ENCODE results near the gene EFCAB11.

The EFCAB11 gene

GRCh38 chr14:89957376-89957775, 2.8 kb upstream of the EFCAB11 start:
- DNase-seq (ENCODE audit: low read depth, low spot score): no peak

DNA sequence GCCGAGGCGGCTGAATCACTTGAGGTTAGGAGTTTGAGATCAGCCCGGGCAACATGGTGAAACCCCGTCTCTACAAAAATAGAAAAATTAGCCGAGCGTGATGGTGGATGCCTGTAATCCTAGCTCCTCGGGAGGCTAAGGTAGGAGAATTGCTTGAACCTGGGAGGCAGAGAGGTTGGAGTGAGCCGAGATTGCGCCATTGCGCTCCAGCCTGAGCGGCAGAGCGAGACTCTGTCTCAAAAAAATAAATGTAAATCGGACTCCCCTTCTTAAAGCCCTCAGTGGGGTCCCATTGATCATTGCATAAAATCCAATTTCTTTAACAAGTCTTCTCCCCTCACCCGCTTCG, 2.1 kb upstream of the EFCAB11 start:
- no peak for DNase-seq (ENCODE audit: low read depth, low spot score)

DNA sequence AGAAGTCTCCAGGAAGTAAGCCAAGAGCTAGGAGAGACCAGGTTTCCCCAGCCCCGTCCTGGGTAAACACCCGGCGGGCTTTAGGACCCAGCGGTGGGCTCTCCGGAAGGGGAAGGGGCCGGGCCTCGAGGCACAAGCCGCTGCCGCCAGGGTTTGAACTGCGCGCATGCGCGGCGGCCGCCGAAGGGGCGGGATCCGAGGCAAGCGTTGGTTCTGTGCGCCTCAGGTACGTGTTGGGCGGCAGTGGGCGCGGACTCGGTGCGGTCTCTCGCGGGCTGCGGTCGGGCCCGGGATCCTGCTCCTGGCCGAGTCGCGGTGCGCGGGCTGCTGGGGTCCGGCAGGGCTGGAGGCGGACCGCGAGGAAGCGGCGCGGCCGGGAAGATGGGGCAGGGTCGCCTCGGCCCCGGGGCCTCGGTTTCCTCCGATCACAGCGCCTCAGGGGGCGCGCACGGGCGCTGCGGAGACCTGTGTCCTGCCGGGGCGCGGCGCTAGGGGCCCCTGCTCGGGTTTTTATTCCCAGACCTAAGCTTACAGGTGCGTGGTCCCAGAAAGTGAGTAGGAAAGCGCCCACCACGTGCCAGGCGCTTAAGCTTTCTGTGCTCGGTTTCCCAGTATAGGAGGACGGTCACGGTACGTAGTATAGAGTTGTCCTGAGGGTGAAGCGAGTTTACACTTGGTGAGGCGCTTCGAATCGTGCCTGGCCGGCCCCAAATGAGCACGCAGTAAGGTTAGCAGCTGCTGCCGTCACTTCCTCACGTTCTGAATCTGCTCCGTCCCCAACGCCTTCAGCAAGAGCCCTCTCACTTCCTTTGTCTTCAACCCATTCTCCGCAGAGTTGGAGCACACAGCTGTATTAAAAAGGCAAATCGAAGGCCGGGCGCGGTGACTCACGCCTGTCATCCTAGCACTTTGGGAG, 1.5 kb upstream of the EFCAB11 start, which contains the start of gene TDP1:
Gene TDP1, plus strand, starts transcription at position 183 of the 916 bp plus-strand sequence. CDS start 7,188 bp downstream, outside the sequence.
- DNase-seq (ENCODE audit: low read depth, low spot score): peak; percentile 84

DNA sequence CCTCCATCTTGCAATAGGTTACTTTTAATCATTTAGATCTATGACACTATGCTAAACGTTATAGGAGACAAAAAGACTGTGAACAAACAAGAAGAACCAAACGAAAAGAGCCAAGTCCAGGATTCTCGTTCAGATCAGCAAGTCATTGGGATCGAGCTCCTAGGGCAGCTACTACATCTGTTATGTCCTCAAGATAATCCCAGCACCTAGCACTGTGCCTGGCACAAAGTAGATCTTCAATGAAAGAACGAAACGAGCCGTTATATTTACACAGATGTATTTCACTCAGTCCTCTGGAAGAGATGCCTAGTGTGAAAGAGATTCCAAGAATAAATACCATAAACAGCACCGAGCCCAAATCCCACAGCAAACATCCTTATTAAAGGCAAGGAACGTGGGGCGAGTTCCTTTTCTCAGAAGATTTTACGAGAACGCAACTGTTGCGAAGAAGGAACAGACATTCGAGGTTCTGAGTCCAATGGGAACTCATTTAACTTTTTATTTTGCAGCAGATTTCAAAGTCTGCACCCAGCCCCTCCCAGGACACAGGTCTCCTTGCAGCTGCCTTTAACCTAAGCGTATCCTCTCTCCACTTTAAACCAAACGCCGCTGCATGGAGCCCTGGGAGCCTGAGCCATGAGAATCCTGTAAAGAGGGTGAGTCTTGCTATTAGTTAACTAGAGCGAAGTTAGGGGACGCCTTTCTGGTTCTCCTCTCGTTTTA, 653 bp upstream of the EFCAB11 start:
- DNase-seq (ENCODE audit: low read depth, low spot score): no peak

DNA sequence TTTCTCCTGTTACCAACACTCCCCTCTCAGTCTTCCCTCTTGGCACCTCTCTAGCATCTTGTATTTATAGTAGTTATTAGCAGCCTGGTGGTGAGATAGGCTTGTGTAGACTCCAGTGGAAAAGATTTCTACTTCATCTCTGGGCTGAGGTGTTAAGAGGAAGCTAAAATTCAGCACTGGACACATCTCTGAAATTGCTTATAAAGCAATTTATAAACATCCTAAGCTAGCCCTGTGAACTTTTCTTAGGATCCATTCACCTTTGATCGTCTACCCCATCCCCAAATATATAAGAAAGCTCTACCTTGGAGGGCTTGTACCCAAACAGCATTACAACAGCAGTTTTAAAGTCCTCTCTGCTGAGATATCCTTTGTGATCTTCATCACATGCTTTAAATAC, 928 bp downstream of the EFCAB11 start:
- no peak for DNase-seq (ENCODE audit: low read depth, low spot score)

- DNase-seq (ENCODE audit: low read depth, low spot score): no peak
Observed at GRCh38 chr14:89952576-89952975, 2.0 kb downstream of the EFCAB11 start.

- no peak for DNase-seq (ENCODE audit: low read depth, low spot score)
Observed at GRCh38 chr14:89947344-89947743, 7.2 kb downstream of the EFCAB11 start.

DNA sequence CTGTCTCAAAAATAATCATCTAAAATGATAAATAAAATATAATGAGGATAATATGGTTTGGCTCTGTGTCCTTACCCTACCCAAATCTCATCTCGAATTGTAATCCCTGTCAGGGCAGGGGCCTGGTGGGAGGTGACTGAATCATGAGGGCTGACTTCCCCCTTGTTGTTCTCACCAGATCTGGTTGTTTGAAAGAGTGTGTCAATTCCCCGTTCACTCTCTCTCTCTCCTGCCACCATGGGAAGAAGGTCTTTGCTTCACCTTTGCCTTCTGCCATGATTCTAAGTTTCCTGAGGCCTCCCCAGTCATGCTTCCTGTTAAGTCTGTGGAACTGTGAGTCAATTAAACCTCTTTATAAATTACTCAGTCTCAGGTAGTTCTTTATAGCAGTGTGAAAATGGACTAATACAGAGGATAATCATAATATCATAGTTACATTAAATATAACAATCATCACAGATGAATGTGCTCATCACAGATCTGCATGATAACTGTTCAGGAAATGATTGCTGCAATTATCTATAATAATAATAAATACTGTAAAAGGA, 12.6 kb downstream of the EFCAB11 start:
- DNase-seq (ENCODE audit: low read depth, low spot score): no peak

DNA sequence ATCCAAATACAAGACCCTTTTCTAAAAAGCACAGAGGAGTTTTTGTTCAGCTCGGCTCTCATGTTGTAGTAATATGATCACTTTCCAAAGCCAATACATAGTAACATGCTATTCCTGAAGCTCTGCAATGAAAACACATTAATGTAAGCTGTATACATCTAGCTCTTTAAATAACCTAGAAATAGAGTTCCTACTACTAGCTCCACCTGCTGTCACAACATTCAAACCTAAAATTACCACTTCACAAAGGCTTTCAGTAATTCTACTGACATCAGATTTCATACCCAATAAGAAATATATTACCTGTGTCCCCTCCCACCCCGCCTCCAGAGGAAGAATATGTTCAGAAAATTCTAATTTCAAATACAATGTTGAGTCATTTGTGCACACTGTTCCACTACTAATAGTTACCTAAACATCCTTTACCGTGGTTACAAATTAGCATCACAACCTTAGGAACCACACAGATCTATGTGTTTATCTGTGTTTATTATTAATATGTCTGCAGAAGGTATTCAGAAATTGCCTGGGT, 17.8 kb downstream of the EFCAB11 start:
- no peak for DNase-seq (ENCODE audit: low read depth, low spot score)

DNA sequence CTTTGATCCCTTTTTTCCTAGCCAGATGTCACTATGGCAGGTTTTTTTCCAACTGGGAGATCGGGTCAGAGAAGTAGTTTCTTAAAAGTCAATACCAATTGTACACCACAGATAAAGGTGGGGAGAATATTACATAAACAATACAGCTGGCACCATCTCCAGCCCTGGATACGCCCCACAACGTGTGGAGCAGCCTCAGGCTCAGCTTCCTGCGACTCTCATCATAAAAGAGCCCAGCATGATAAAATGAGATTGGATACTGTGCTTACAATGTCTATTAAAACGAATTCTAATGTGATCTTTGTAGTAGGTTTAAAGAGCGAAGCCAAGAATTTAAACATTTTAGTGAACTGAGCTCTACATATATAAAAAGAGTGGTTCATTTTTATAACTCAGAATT, 21.5 kb downstream of the EFCAB11 start:
- DNase-seq (ENCODE audit: low read depth, low spot score): no peak

GRCh38 chr14:89927186-89927865, 27.2 kb downstream of the EFCAB11 start:
- DNase-seq (ENCODE audit: low read depth, low spot score): no peak

DNA sequence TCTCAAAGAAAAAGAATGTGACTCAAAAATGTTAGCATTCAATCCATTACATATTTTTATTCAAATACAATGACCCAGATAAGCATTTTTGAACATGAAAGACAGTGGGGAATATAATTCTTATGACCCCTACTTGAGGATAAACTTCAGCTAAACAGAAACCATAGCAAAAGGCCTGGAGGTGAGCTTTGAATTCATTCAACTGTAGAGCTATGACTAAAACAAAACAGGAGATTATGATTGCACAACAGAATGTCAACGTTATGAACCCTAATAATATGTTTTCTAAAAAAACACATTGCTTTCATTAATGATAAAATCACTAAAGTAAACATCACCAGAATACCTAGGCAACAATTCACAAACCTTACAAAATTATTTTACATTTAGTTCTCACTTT, 27.8 kb downstream of the EFCAB11 start:
- DNase-seq (ENCODE audit: low read depth, low spot score): no peak

GRCh38 chr14:89924268-89924667, 30.3 kb downstream of the EFCAB11 start:
- no peak for DNase-seq (ENCODE audit: low read depth, low spot score)

GRCh38 chr14:89922031-89922907, 32.3 kb downstream of the EFCAB11 start:
- DNase-seq (ENCODE audit: low read depth, low spot score): no peak

- no peak for DNase-seq (ENCODE audit: low read depth, low spot score)
Observed at GRCh38 chr14:89921346-89921745, 33.2 kb downstream of the EFCAB11 start.

DNA sequence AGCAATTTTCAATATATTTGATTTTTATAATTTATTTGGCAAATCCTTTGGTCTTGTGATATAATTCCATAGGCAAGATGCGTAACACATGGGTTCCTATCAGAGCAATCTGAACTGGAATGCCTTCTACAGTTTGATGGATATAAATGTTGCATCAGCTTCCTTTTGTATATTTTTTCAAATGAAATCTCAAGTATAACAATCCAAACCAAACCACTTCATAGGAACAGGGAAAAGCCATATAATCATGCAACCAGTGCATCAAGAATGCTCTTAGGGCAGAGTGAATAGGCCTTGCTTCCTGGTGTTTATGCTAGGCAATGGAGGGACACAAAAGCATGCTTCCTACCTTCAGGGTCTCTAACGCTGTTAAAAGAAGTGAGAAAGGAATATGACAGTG, 34.5 kb downstream of the EFCAB11 start:
- DNase-seq (ENCODE audit: low read depth, low spot score): no peak

DNA sequence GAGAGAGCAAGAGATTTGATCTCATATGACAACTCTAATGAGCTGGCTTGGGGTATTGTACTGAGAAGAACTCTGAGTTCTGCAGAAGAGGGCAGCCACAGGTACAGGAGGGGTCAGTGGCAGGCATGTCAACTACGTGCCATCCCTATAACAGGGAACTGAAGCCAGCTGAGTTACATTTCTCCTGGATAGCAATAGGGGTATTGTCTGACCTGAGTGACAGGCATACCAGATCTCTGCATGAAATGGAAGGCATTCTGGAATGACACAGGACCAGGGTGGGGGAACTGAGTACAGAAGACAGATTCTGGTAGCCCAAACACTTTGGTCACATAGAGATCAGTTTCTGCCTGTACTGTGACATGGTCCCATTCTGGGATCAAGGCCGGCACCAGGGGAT, 35.8 kb downstream of the EFCAB11 start:
- no peak for DNase-seq (ENCODE audit: low read depth, low spot score)

- no peak for DNase-seq (ENCODE audit: low read depth, low spot score)
Observed at GRCh38 chr14:89915114-89915878, 39.2 kb downstream of the EFCAB11 start.

- no peak for DNase-seq (ENCODE audit: low read depth, low spot score)
Observed at GRCh38 chr14:89912667-89913211, 41.8 kb downstream of the EFCAB11 start.

GRCh38 chr14:89912221-89912620, 42.3 kb downstream of the EFCAB11 start:
- no peak for DNase-seq (ENCODE audit: low read depth, low spot score)

Data from smooth muscle cell of the brain vasculature (primary cell).